ENCODE results near the gene BRD4.
"Not testable (repeated sequence)": the region's sequence is repeated elsewhere in the genome, so short reads cannot be mapped to it uniquely, and the experiment has no call there.

Gene BRD4

DNA sequence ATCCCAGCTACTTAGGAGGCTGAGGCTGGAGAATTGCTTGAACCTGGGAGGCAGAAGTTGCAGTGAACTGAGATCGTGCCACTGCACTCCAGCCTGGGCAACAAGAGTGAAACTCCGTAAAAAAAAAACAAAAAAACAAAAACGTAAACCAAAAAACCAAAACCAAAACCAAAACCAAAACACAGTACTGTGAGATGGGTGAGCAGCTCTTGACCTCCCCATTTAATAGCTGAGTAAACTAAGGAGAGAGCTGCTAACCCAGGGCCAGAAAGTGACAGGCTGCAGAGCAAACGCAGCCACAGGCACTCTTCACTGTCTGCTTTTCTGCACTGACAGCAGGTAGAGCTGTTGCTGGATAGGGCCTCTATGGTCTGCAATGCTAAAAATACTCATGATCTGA lies 27.7 kb upstream of the BRD4 start:
- DNase-seq, result not testable (repeated sequence)

DNA sequence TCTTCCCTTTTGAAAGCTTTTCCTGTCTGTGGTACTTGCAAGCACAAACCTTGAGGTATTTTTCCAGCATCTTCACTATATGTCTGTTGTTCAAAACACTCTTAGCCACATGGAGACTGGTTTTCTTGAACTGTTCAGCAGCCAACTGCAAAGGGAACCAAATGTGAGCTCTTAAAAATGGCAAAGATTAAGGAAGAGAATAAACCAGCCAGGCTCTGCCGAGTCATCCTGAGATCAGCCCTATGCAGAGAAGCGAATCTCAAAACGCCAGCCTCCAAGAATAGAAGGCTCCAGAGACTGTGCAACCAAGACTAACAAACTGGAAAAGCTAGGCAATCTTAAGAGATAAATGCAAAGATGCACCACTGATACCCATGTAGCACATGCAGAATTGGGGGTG lies 26.6 kb upstream of the BRD4 start:
- DNase-seq, result peak in 1 of 2 donors; percentile 45

DNA sequence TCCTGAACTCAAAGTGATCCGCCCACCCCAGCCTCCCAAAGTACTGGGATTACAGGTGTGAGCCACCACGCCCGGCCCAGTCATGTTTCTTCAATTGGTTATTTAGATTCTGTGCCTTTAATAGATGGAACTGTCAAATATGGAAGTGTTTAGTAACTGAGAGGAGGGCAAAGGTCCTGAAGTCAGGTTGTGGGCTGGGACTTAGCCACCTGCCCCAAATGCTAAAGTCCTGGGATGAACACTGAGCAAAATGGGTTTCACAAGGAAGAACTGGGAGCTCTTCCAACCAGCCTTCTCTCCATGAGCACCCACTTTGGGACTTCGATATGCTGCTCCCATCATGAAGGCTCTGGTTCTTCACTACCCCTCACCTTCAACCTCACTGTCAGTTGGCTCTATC lies 25.6 kb upstream of the BRD4 start:
- no peak for DNase-seq

DNA sequence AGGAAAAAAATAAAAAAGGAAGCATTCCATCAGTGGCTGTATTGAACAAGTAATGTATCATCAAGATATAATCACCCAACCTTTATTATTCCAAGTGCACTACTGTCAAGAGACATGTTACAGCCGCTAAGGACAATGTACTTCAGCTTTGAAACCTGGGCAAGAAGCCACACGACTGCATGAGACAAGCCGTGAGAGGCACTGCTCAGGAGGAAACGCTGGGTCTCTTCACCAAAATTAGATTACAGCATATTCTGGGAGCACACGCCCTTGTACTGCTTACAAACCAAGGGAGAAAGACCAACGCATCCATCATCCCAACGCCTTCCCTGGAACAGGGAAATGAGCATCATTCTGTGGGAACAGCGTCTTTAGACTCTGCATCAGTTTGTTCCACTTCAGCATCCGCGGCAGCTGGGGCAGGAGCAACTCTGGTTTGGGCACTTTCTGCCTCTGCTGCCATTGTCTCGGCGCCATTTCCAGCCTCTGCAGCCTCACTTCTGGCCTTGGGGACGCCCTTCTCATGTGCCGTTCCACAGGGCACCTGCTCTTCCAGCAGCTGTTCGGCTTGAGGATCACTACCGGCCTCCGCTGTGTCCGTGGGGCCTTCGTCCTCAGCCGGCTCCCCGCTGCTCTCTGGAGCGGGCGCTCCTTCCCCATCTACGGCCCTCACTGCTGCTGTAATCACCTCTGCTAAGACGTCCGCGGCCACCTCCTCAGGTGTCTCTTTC lies 22.4 kb upstream of the BRD4 start:
- DNase-seq, result no peak

DNA sequence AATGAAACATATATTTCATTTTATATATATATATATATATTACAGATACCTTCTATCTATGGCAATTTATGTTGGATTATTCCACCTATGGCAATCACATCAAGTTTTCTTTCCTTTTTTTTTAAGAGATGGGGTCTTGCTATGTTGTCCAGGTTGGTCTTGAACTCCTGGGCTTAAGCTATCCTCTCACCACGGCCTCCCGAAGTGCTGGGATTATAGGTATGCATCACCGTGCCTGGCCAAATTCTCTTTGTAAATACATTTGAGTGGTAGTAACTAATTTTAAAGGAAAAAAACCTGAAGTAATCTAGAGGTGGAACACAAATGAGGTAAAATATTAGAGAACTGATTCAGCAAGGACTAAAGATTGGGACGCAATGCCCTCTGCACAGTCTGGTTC lies 21.6 kb upstream of the BRD4 start:
- no peak for DNase-seq

DNA sequence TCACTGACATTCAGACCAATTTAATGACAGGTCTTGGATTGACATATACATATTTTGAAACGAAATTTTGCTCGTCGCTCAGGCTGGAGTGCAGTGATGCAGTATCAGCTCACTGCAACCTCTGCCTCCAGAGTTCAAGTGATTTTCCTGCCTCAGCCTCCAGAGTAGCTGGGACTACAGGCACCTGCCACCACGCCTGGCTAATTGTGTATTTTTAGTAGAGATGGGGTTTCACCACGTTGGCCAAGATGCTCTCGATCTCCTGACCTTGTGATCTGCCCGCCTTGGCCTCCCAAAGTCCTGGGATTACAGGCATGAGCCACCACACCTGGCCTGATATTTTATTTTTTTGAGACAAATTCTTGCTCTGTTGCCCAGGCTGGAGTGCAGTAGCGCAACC lies 20.2 kb upstream of the BRD4 start:
- not testable (repeated sequence) for DNase-seq

DNA sequence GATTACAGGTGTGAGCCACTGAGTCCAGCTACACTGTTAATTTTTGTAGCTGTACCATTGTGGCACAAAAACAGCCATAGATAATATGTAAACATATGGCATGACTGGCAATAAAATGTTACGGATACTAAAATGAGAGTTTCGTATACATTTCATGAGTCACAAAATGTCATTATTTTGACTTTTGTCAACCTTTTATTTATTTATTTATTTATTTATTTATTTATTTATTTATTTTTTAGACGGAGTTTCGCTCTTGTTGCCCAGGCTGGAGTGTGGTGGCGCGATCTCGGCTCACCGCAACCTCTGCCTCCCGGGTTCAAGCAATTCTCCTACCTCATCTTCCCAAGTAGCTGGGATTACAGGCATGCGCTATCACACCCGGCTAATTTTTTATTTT lies 9.0 kb upstream of the BRD4 start:
- not testable (repeated sequence) for DNase-seq

DNA sequence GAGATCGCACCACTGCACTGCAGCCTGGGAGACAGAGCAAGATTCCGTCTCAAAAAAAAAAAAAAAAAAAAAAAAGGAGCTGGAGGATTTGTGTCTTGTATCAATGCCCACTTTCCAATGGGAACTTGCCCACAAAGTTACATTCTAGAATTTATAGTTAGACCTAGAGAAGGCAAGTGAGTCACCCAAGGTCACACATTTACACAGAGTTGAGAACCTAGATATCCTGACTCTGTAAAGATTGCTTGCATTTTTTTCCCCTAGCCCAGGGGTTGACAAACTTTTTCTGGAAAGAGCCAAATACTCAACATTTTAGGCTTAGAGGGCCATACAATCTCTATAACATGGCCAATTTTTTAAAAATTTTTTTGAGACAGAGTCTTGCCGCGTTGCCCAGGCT lies 7.7 kb upstream of the BRD4 start:
- no peak for DNase-seq

DNA sequence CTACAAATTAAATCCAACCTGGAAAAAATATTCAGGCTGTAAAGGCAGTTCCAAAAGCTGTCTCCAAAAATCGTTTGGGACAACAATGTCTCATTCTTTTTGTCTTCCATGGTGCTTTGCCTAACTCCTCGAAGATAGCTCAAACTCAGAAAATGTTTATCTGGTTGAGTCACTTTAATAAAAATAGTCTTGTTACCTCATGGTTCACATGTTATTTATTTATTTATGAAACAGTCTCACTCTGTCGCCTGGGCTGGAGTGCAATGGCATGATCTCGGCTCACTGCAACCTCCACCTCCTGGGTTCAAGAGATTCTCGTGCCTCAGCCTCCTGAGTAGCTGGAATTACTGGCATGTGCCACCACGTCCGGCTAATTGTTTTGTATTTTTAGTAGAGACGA lies 4.9 kb upstream of the BRD4 start:
- no peak for DNase-seq

DNA sequence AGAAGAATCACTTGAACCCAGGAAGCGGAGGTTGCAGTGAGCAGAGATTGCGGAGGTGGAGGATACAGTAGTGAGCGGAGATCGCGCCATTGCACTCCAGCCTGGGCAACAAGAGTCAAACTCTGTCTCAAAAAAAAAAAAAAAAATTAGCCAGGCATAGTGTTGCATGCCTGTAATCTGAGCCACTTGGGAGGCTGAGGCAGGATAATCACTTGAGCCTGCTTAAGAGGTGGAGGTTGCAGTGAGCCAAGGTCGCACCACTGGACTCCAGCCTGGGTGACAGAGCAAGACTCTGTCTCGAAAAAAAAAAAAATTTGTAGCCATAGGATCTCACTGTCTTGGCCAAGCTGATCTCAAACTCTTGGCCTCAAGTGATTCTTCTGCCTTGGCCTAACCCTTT lies 3.7 kb upstream of the BRD4 start:
- not testable (repeated sequence) for DNase-seq

DNA sequence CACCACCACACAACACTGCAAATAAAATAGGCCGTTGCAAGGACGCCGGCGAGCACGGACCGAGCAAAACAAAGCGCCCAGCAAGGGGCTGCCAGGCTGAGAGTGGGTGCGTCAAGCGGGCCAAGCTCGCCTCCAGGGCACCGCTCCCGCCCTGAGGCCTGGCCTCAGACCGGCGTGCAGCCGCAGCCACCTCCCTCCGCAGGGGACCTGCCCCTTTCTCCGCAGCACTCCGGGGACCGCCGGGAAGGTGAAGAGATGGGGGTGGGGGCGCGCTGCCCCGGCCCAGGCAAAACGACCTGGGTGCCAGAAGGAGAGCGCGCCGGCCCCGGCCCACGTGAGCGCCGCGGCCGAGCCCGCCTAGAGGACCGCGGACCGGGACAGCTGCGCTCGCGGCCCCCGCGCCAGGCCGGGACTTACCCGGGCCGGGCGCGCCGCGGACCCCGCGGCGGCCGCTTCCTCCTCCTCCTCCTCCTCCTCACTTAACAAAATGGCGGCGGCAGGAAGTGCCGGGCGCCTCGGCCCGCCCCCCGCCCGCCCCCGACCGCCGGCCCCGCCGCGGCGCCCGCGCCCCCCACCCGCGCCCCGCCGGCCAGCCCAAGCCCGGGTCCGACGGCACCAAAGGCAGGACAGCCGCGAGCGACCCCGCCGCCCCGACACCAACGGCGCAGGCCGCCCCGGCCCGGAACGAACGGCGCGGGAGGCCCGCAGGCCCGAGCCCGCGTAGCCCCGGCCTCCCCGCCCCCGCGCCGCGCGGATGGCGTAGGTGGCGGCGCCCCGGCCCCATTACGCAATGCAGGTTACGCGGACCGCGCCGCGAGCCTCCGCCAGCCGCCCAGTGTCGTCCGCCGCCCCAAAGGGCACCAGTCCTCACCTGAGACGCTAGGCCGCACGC lies 674 bp downstream of the BRD4 start:
- peak; percentile 53 to 58 for DNase-seq

DNA sequence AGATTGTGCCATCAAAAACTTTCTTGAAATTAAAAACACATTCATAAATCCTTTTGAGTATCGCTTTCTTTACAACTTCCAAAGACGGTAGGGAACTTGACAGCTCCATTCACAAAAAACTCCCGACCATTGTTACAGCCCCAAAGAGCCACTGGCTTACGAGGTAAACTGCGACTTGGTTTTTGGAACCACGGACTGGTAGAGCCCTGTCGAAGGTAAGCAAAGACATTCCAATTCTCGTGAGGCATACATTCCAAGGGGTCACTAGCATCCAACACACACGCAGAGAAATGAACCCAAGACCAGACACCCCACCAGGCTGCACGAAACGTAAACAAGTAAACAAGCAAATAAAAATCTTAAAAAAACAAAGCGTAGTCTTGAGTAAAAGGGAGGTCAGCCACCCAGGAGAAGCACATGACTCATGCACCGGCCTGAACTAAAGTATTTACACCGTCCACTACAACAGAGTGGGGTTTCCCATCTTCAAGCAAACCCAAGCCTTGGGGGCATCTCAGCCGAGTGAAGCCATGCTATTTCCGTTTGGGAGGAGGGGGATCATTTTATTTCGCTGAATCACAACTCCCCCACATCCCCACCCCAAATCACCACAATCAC lies 1.4 kb downstream of the BRD4 start:
- peak; percentile 21 for DNase-seq

DNA sequence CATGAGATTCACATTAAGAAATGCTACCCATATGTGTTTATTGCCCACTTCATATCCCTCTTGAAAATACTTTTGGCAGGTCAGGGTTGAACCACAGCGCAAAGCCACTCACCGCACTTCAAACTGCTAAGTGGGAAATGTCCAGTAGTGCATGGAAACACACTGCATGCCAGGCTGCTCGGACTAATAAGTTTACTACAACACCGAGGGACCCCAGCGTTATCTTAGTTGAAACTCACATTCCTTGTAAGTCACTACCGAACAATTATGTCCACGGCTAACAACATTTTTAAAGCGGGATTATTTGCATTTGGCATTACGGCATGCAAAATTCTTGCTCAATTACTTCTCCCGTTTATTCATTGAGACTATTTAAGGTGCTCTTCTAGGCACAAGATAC lies 4.0 kb downstream of the BRD4 start:
- DNase-seq, result no peak

DNA sequence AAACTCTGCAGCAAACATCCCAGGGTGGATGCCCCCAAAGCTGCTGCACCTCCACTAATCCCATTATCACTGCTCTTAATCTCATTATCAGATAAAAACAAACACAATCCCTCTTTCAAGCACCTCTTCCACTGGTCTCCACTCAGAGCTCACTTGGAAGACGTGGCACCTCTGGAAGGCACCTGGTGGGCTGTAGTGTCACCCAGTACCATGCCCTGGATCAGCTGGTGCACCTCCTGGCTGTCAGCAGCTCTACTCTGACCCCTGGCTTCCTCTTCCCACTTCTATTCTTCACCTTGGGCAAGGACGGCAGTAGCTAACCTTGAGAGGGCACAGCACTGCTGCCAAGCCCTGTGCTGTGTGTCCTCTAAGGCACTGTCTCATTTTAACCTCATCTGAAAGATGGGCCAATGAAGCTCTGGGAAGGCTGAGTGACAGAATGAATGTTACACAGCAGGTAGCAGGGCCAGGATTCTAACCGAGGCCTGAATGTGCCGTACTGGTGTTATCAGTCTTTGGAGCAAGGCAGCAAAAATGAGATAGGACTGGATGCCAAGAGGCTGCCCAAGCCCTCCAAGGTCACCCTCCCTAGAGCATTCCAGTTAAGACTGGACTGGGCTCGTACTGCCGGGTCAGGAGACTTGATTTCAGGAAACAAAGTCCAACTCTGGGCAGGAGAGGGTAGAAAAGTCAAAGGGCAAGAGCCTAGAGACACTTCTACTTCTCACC lies 7.4 kb downstream of the BRD4 start:
- no peak for DNase-seq

DNA sequence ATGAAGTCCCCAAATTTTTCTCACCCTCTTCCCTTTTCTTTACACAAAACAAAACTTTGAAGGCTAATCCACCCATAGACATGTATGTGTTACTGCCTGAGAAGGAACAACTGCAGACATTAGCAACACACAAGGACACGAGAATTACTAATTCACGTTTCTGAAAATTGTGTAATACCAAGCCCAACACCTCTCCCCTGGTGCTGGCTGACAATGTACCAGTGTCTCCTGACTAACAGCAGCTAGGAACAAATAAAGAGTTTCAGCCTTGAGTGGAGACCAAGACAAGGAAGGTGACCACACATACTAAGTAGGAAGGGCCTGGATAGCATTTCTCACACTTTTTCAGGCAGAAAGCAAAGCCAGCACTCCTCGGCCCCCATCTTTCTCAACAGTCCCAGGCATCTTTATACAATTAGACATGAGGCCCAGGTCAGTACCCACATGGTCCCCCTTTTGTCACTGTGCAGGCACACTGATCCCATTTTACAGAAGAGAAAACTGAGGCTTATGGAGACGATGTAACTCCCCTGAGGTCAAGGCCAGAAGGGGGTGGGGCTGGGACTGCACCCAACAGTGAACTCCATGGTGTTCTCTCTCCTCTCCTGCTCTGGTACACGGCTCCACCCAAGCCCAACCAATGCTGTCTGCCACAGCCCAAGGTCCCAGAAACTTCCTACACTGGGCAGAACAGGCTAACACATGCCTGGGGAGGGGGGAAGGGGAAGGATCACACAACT lies 8.7 kb downstream of the BRD4 start:
- DNase-seq, result peak; percentile 32 to 52

DNA sequence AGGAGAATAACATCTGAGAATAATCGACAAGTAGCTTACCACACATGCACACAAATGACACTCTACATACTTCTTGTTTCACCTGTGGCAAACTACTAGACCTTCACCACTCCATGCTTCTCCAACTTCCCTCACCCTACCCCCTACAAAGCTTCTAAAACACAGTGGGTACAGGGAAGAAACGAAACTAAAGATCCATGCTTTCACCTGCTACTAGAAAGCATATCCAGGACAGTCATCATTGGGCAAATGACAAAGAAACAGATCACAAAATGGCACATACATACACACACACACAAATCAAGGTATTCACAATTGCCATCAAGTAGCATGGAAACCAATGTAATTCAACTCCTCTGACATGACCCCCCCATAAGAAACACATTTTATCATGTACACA lies 10.6 kb downstream of the BRD4 start:
- no peak for DNase-seq

DNA sequence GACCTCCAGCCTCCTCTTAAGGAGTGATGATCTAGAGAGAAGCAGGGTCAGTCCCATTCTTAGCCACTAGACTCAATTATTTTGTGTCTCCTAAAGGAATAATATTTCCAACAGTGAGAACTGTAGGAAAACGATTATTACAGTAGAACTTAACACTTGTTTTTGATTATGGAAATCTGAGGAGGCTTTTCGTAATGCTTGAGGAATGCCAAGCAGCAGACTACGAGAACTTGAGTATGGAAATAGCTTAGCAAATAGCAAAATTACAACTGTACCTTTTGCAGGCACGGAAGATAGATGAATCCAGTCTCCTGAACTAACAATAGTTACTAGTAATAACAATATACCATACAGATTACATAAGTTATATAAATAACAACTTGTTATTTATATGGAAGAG lies 12.2 kb downstream of the BRD4 start:
- no peak for DNase-seq

DNA sequence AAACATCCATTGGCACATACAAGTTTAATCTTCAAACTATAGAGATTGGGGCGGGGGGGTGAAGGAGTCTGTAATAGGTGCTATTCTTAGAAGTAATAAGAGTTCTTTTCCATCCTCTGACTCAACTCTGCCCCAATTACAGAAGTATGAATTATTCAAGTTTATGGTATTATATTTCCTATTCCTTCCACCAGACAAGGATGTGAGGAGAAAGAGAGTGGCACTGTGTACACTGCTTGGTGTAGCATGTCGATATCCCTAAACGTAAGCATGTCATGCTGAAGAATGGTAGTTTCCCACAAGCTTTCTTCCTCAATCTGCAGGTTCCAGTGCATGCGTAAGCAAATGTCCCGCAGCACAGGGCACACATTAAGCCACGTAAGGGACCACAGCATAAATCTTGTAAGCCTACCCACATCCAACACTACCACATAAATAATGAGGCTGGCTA lies 14.1 kb downstream of the BRD4 start:
- peak; percentile 47 to 69 for DNase-seq

DNA sequence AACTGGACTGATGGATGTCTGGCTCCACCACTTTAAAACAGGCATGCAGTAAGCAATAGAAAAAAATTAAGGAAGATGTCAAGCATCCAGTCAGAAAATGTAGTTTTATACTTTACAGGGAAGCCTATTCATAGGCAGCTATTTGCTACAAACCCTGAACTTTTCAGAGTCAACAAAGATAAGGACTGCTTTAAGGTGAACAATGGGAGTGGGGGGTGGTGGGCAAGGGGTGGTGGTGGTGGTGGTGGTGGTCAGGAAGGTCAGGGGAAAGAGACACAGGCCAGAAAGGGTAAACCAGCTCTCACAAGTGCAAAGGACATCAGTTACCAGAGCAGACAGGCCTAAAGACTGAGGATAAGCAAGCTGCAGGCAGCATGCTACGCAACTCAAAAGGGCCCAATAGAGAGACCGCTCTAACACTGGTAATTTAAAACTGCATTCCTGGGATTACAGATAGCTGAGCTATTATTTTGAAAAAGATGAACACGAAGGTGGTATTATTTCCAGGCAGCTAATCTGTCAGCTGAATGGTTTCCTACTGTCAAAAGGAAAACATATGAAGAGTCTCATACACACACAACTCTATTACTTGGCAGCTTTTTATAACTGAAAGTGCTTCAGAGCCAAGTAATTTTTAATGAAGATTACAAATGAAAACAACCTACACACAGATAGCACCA lies 14.8 kb downstream of the BRD4 start:
- DNase-seq, result no peak

DNA sequence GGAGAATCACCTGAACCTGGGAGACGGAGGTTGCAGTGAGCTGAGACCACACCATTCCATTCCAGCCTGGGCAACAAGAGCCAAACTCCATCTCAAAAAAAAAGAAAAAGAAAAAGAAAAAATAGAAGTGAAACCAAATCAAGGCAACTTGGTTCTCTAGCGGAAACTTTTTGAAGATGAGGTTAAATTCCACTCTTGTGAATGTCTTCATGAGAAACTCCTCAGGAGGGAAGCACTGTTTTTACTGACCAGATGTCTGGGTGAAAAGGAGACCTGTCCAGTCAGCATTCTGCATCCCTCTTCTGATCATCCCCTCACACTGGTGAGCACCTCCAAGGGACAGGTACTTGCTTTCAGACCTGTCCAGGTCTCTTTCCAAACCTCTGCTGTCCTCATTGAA lies 15.8 kb downstream of the BRD4 start:
- DNase-seq, result no peak

DNA sequence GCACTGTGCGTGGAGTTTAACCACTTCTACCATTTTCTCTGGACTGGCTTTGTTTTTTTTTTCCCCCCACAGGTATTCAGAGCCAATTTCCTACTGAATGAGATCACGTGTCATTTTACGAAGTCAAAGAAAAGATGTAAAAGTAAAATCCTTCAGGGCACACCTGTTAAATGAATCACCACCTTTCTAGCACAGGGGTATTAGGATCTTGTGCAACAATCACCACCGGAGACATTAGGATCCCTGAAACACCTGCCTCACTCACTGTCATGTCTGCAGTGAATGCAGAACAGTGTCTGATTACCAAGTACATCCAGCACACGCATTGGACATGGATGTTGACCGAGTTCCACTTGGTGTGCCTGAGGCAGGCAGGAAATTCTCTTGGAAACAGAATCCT lies 17.2 kb downstream of the BRD4 start:
- DNase-seq, result no peak
